ENCODE measurements around the gene ASZ1. TPM values are rescaled to one million over a fixed set of nuclear protein-coding genes. Genes with fewer than 3 reads are reported as not detected.

The ASZ1 gene
- total RNA-seq, 1 donor from 2014 or later, result not detected

GRCh38 chr7:117381362-117381761 lies 45.9 kb downstream of the ASZ1 start:
- H3K27me3 ChIP-seq (ENCODE audit: low read depth), result no peaks in the 10 kb centered on the region
- DNase-seq, result no peak
- no peak for TF ChIP-seq CTCF (IDR thresholded peaks at IDR 0.05; ENCODE audit: borderline replicate concordance)
- intact Hi-C loops (cut with micrococcal nuclease), result no loop called here
- H3K27ac ChIP-seq (replicated peaks), result no peak overlapping the region
- no peaks in the 10 kb centered on the region for H3K36me3 ChIP-seq
- H3K4me1 ChIP-seq, result no peaks in the 10 kb centered on the region
- H3K4me3 ChIP-seq, result no peak overlapping the region
- H3K9me3 ChIP-seq (replicated peaks), result no peaks in the 10 kb centered on the region

- intact Hi-C loops (cut with micrococcal nuclease), result no loop called here
- H3K4me3 ChIP-seq, result no peak overlapping the region
- no peaks in the 10 kb centered on the region for H3K27me3 ChIP-seq (ENCODE audit: low read depth)
- no peaks in the 10 kb centered on the region for H3K36me3 ChIP-seq
- no peaks in the 10 kb centered on the region for H3K9me3 ChIP-seq (replicated peaks)
- no peak overlapping the region for H3K27ac ChIP-seq (replicated peaks)
- H3K4me1 ChIP-seq, result no peaks in the 10 kb centered on the region
- no peak for TF ChIP-seq CTCF (IDR thresholded peaks at IDR 0.05; ENCODE audit: borderline replicate concordance)
- no peak for DNase-seq
Observed at GRCh38 chr7:117375380-117375779, 51.9 kb downstream of the ASZ1 start.

GRCh38 chr7:117372073-117372472 lies 55.2 kb downstream of the ASZ1 start:
- Histone ChIP-seq H3K27ac (replicated peaks) (no peak overlapping the region), H3K9me3 (replicated peaks) (no peaks in the 10 kb centered on the region), H3K4me1 (no peaks in the 10 kb centered on the region), H3K36me3 (no peaks in the 10 kb centered on the region), H3K4me3 (no peak overlapping the region), H3K27me3 (ENCODE audit: low read depth) (peaks cover 4% of the 10 kb centered on the region)
- TF ChIP-seq CTCF (IDR thresholded peaks at IDR 0.05; ENCODE audit: borderline replicate concordance), result no peak
- no peak for DNase-seq
- intact Hi-C loops (cut with micrococcal nuclease), result no loop called here

GRCh38 chr7:117364339-117365080 lies 62.8 kb downstream of the ASZ1 start:
- H3K9me3 ChIP-seq (replicated peaks), result no peaks in the 10 kb centered on the region
- no peak for DNase-seq
- H3K27ac ChIP-seq (replicated peaks), result no peak overlapping the region
- intact Hi-C loops (cut with micrococcal nuclease), result no loop called here
- peaks cover 4% of the 10 kb centered on the region for H3K27me3 ChIP-seq (ENCODE audit: low read depth)
- H3K4me1 ChIP-seq, result no peaks in the 10 kb centered on the region
- no peak for TF ChIP-seq CTCF (IDR thresholded peaks at IDR 0.05; ENCODE audit: borderline replicate concordance)
- no peaks in the 10 kb centered on the region for H3K36me3 ChIP-seq
- no peak overlapping the region for H3K4me3 ChIP-seq

GRCh38 chr7:117362294-117362888 lies 64.9 kb downstream of the ASZ1 start:
- no peak overlapping the region for H3K4me3 ChIP-seq
- no peaks in the 10 kb centered on the region for H3K27me3 ChIP-seq (ENCODE audit: low read depth)
- H3K9me3 ChIP-seq (replicated peaks), result no peaks in the 10 kb centered on the region
- H3K27ac ChIP-seq (replicated peaks), result no peak overlapping the region
- intact Hi-C loops (cut with micrococcal nuclease), result no loop called here
- no peak for TF ChIP-seq CTCF (IDR thresholded peaks at IDR 0.05; ENCODE audit: borderline replicate concordance)
- DNase-seq, result no peak
- H3K36me3 ChIP-seq, result no peaks in the 10 kb centered on the region
- no peaks in the 10 kb centered on the region for H3K4me1 ChIP-seq
